Activated CD8-positive, alpha-beta T cell treated with anti-CD3 and anti-CD28 coated beads for 36 hours (primary cell): ENCODE results near the gene INKA1. TPM values are rescaled to one million over a fixed set of nuclear protein-coding genes. Genes with fewer than 3 reads are reported as not detected.

ENCODE experiments used
- ATAC-seq: fragments of 200-7000 bp; cut with Tn5 transposase; one replicate; pipeline ENCODE4 v1.10.0; 2021; ENCODE audit warnings: mild to moderate bottlenecking, moderate library complexity
- CTCF ChIA-PET: fragments of 350-600 bp; sonication (Branson Sonifier 250); formaldehyde crosslinking; loops from one replicate; lab custom pipeline; 2021; ENCODE audit warnings: antibody characterized with exemption; lab: Charles Lee
- POLR2A ChIA-PET: fragments of 350-600 bp; sonication (Branson Sonifier 250); formaldehyde crosslinking; loops from one replicate; lab custom pipeline; 2021; ENCODE audit warnings: antibody characterized with exemption; lab: Charles Lee
- DNase-seq: peaks from one replicate; pipeline ENCODE4 v3.0.0-alpha.2; 2020
- H3K27ac Mint-ChIP-seq: one replicate; pipeline ENCODE4 v1.8.0; 2021; ENCODE audit warnings: mild to moderate bottlenecking, mixed read lengths
- H3K27me3 Mint-ChIP-seq: one replicate; pipeline ENCODE4 v1.8.0; 2021; ENCODE audit warnings: mixed read lengths
- H3K36me3 Mint-ChIP-seq: one replicate; pipeline ENCODE4 v1.8.0; 2021; ENCODE audit warnings: low read depth, mixed read lengths
- H3K4me1 Mint-ChIP-seq: one replicate; pipeline ENCODE4 v1.8.0; 2021; ENCODE audit warnings: low read depth, mixed read lengths
- H3K4me3 Mint-ChIP-seq: one replicate; pipeline ENCODE4 v1.8.0; 2021; ENCODE audit warnings: mild to moderate bottlenecking, moderate library complexity, mixed read lengths
- H3K9me3 Mint-ChIP-seq: one replicate; pipeline ENCODE4 v1.8.0; 2021; ENCODE audit warnings: mixed read lengths
- CTCF ChIP-seq: fragments of 200-600 bp; IDR thresholded peaks from one replicate; pipeline ENCODE4 v1.8.0; 2022; ENCODE audit warnings: antibody characterized with exemption, mild to moderate bottlenecking
- intact Hi-C: fragments of 100-400 bp; cut with micrococcal nuclease; formaldehyde crosslinking; loops from one replicate; pipeline ENCODE4 v1.10.0; 2022
- total RNA-seq, 2 experiments: library from RNA; stranded (reverse); gene quantifications; one replicate each; pipeline ENCODE4 v1.2.3, GENCODE V29; 2021

The INKA1 gene
- total RNA-seq, 2 experiments from 2014 or later: 1.8 to 2.8 TPM

- Mint-ChIP-seq H3K9me3 (no peaks in the 10 kb centered on the region), H3K4me1 (peaks cover 44% of the 10 kb centered on the region), H3K4me3 (peak overlapping the region; percentile 78), H3K27me3 (peaks cover 2% of the 10 kb centered on the region), H3K27ac (peak overlapping the region; percentile 20), H3K36me3 (no peaks in the 10 kb centered on the region)
- POLR2A ChIA-PET: interaction anchor here (0.8 to 6.0 kb wide), 15 partner anchors 9 to 285 kb away, joined by 3 to 37 read pairs (median 5); partner anchors contain the start of genes AMIGO3, IP6K1, RBM5 and UBA7
- DNase-seq (peak; percentile 58), ATAC-seq (peak; percentile 24)
- intact Hi-C loops: loop anchor here (2.0 to 5.0 kb wide), 2 partner anchors 35 to 104 kb away; no protein-coding TSS in a partner anchor
- TF ChIP-seq CTCF: no peak
- CTCF ChIA-PET: interaction anchor here (0.7 to 20.5 kb wide), 27 partner anchors 9 to 359 kb away, joined by 3 to 412 read pairs (median 5); partner anchors contain the start of genes GMPPB, IP6K1, MON1A and RBM6
Measured at GRCh38 chr3:49803465-49804140, 542 bp downstream of the INKA1 start.

GRCh38 chr3:49804141-49805041 is 1.3 kb downstream of the INKA1 start:
- Mint-ChIP-seq H3K27ac (peak overlapping the region; percentile 66), H3K4me1 (peaks cover 44% of the 10 kb centered on the region), H3K27me3 (peaks cover 2% of the 10 kb centered on the region), H3K36me3 (no peaks in the 10 kb centered on the region), H3K4me3 (peak overlapping the region; percentile 78), H3K9me3 (no peaks in the 10 kb centered on the region)
- POLR2A ChIA-PET: interaction anchor here (0.8 to 6.0 kb wide), 14 partner anchors 8 to 284 kb away, joined by 3 to 37 read pairs (median 4); partner anchors contain the start of genes AMIGO3, RBM5 and UBA7
- intact Hi-C loops: loop anchor here (5.0 kb wide), 1 partner anchor 103 kb away; no protein-coding TSS in a partner anchor
- CTCF ChIA-PET: interaction anchor here (0.6 to 20.5 kb wide), 14 partner anchors 8 to 359 kb away, joined by 3 to 412 read pairs (median 4); partner anchors contain the start of genes IP6K1 and UBA7
- TF ChIP-seq CTCF: no peak
- no peak for ATAC-seq
- DNase-seq: no peak

- Mint-ChIP-seq H3K4me3 (no peak overlapping the region), H3K4me1 (peaks cover 47% of the 10 kb centered on the region), H3K27me3 (peaks cover 2% of the 10 kb centered on the region), H3K36me3 (peaks cover 3% of the 10 kb centered on the region), H3K27ac (peak overlapping the region; percentile 66), H3K9me3 (no peaks in the 10 kb centered on the region)
- no peak for ATAC-seq
- intact Hi-C loops: no loop called here
- ChIA-PET CTCF (interaction anchor here (0.6 to 20.5 kb wide), 8 partner anchors 12 to 143 kb away, joined by 3 to 412 read pairs (median 4); no protein-coding TSS in a partner anchor), POLR2A (interaction anchor here (0.9 to 6.0 kb wide), 6 partner anchors 8 to 65 kb away, joined by 3 to 37 read pairs (median 4); partner anchors contain the start of gene UBA7)
- TF ChIP-seq CTCF: no peak
- no peak for DNase-seq
Measured at GRCh38 chr3:49805367-49805782, 2.3 kb downstream of the INKA1 start.

GRCh38 chr3:49805897-49806701 is 3.0 kb downstream of the INKA1 start:
- Mint-ChIP-seq H3K9me3 (no peaks in the 10 kb centered on the region), H3K27me3 (peaks cover 2% of the 10 kb centered on the region), H3K4me3 (no peak overlapping the region), H3K27ac (peak overlapping the region; percentile 82), H3K36me3 (peaks cover 3% of the 10 kb centered on the region), H3K4me1 (peaks cover 47% of the 10 kb centered on the region)
- intact Hi-C loops: no loop called here
- ChIA-PET CTCF (interaction anchor here (1.0 to 20.5 kb wide), 2 partner anchors 11 to 33 kb away, joined by 3 to 412 read pairs; no protein-coding TSS in a partner anchor), POLR2A (interaction anchor here (0.7 to 6.0 kb wide), 8 partner anchors 8 to 87 kb away, joined by 3 to 37 read pairs (median 4); partner anchors contain the start of genes AMIGO3 and UBA7)
- DNase-seq (peak; percentile 83), ATAC-seq (peak; percentile 48)
- no peak for TF ChIP-seq CTCF
